HFFc6 (cell line): Measurements from ENCODE around the gene OSBP2. TPM values are rescaled to one million over a fixed set of nuclear protein-coding genes. Genes with fewer than 3 reads are reported as not detected.

Experiments
- DNase-seq: peaks from one replicate; pipeline ENCODE4 v3.0.0-alpha.2; 2018
- H3K27ac Mint-ChIP-seq: 2 replicates; pipeline ENCODE4 v1.8.0; 2020; ENCODE audit warnings: mild to moderate bottlenecking, mixed read lengths
- H3K27me3 Mint-ChIP-seq: 2 replicates; pipeline ENCODE4 v1.8.0; 2021; ENCODE audit warnings: mild to moderate bottlenecking, moderate library complexity, mixed read lengths; ENCODE audit not compliant: insufficient read depth
- H3K36me3 Mint-ChIP-seq: 2 replicates; pipeline ENCODE4 v1.8.0; 2021; ENCODE audit warnings: low read depth, mixed read lengths
- H3K4me1 Mint-ChIP-seq: 2 replicates; pipeline ENCODE4 v1.8.0; 2020; ENCODE audit warnings: low read depth, mixed read lengths
- H3K4me3 Mint-ChIP-seq: 2 replicates; pipeline ENCODE4 v1.8.0; 2020; ENCODE audit warnings: mild to moderate bottlenecking, moderate library complexity, mixed read lengths
- H3K9me3 Mint-ChIP-seq: 2 replicates; pipeline ENCODE4 v1.8.0; 2020; ENCODE audit warnings: mild to moderate bottlenecking, mixed read lengths
- total RNA-seq, 6 experiments: library from RNA; stranded (reverse); fragmentation: NEBNext Ultra II Directional; extraction: Animal tissue kit (Norgen Biotek cat#: 25700); gene quantifications; 2 replicates in 1 of 6; 3 replicates in 5 of 6; pipeline ENCODE4 v1.2.3, GENCODE V29; 2021
- TF ChIP-seq, protein P1 (sequence below): fragments of 200-600 bp; sonication (generic); IDR thresholded peaks from 2 replicates; pipeline ENCODE4 v1.5.0; 2021; ENCODE audit warnings: antibody characterized with exemption, mild to moderate bottlenecking

Gene OSBP2
- total RNA-seq, 6 experiments from 2014 or later, result 0.09 to 0.37 (median 0.28) TPM; not detected in 1

DNA sequence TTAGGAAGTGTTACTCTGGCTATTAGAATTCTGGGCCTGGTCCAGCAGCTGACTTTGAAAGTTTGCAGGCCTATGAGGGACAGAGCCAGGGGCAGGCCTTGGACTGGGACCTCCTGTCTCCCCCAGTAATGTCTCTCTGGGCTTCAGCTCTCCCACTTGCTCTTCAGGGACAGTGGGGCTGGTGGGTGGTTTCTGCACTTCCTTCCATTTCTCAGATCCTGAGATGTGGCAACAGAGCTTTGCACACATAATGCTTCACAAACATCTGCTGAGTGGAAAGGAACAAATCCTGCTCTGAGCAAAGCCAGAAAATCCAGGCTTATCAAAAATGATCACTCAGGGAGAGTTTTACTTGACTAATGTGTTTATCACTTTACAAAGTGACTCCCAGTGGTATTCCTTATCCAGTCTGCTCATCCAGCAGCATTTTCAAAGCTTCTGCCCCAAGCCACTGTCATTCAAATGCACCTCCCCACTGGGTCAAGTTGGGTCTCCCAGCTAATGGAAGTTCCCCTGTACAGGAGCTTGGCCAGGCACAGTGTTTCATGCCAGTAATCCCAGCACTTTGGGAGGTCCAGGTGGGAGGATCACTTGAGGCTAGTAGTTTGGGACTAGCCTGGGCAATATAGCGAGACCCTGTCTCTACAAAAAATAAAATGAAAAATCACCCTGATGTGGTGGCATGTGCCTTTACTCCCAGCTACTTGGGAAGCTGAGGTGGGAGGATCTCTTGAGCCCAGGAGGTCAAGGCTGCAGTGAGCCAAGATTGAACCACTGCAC lies 13.5 kb upstream of the OSBP2 start:
- Mint-ChIP-seq H3K4me1 (peaks cover 9% of the 10 kb centered on the region), H3K4me3 (no peak overlapping the region), H3K9me3 (no peaks in the 10 kb centered on the region), H3K36me3 (no peaks in the 10 kb centered on the region), H3K27ac (no peak overlapping the region), H3K27me3 (peaks cover 47% of the 10 kb centered on the region)
- DNase-seq, result no peak
- TF ChIP-seq, protein P1, sequence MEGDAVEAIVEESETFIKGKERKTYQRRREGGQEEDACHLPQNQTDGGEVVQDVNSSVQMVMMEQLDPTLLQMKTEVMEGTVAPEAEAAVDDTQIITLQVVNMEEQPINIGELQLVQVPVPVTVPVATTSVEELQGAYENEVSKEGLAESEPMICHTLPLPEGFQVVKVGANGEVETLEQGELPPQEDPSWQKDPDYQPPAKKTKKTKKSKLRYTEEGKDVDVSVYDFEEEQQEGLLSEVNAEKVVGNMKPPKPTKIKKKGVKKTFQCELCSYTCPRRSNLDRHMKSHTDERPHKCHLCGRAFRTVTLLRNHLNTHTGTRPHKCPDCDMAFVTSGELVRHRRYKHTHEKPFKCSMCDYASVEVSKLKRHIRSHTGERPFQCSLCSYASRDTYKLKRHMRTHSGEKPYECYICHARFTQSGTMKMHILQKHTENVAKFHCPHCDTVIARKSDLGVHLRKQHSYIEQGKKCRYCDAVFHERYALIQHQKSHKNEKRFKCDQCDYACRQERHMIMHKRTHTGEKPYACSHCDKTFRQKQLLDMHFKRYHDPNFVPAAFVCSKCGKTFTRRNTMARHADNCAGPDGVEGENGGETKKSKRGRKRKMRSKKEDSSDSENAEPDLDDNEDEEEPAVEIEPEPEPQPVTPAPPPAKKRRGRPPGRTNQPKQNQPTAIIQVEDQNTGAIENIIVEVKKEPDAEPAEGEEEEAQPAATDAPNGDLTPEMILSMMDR, result no peak

DNA sequence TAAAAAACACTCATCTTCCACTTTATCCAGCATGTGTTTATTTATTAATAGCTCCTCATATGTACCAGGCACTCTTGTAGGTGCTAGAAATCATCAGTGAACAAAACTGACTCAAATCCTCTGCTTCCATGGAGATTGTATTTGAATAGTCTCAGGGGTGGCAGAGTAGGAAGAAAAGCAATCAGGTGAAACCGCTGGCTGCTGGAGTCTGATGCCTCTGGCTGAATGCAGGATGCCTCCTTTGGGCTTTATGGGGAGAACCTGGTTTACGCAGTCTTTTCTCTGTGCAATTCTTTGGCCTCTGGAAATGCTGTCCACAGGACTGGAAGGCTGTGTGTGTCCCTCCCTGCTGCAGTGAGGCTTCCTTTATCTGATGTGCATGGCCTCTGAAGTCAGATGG lies 12.8 kb upstream of the OSBP2 start:
- Mint-ChIP-seq H3K36me3 (no peaks in the 10 kb centered on the region), H3K9me3 (no peaks in the 10 kb centered on the region), H3K4me1 (peaks cover 9% of the 10 kb centered on the region), H3K27me3 (peaks cover 42% of the 10 kb centered on the region), H3K27ac (no peak overlapping the region), H3K4me3 (no peak overlapping the region)
- DNase-seq, result no peak
- TF ChIP-seq, protein P1, result no peak

DNA sequence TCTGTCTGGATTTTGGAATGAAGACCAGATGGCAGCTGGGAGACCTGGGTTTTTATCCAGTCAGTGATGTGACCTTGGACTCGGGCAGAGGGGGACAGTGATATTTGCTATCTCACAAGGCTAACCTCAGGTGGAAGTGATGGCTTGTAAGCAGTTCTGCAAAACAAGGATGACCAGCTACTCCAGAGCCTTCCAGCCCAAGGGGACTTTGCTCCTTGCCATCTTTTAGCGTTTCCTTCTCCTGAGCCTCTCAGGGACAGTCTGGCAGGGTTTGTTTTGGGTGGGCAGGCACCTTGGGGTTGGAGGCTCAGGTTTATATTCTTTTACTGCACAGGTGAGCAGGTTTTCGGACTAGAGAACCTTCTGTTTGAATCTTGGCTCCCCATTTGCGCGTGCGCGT lies 9.5 kb upstream of the OSBP2 start:
- no peaks in the 10 kb centered on the region for H3K36me3 Mint-ChIP-seq
- H3K4me1 Mint-ChIP-seq, result no peaks in the 10 kb centered on the region
- H3K27ac Mint-ChIP-seq, result no peak overlapping the region
- TF ChIP-seq, protein P1, result no peak
- DNase-seq, result no peak
- H3K4me3 Mint-ChIP-seq, result no peak overlapping the region
- H3K9me3 Mint-ChIP-seq, result no peaks in the 10 kb centered on the region
- peaks cover 24% of the 10 kb centered on the region for H3K27me3 Mint-ChIP-seq

DNA sequence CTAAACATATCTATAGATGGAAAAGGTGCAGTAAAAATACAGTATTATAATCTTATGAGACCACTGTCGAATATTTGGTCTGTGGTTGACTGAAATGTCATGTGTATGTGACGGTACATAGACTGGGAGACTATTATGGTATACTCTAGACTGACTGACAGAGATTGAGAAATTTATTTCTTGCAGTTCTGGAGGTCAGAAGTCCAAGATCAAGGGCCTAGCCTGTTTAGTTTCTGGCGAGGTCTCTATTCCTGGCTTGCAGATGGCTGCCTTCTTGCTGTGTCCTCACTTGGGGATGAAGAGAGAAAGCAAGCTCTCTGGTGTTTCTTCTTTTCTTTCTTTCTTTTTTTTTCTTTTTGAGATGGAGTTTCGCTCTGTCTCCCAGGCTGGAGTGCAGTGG lies 7.3 kb upstream of the OSBP2 start:
- peaks cover 11% of the 10 kb centered on the region for H3K27me3 Mint-ChIP-seq

DNA sequence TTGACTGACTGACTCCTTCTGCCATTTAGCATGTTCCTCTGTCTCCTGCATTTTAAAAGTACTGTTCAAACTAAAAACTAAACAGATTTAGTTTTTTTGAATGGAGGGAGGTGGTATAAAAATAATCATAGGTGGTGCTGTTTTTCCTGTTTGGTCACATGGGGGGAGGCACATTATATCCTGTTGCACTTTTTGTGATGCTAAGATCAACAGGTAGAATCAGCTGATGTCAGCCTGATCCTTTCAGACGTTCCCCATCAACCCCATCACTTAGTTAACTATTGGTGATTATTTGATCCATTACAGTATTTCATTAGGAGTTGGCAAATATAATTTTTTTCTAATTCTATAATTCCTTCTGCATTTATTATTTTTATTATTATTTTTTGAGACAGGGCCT lies 5.1 kb upstream of the OSBP2 start:
- no peaks in the 10 kb centered on the region for H3K36me3 Mint-ChIP-seq
- no peak for DNase-seq
- peaks cover 25% of the 10 kb centered on the region for H3K27me3 Mint-ChIP-seq
- H3K27ac Mint-ChIP-seq, result no peak overlapping the region
- TF ChIP-seq, protein P1, result no peak
- no peaks in the 10 kb centered on the region for H3K4me1 Mint-ChIP-seq
- H3K4me3 Mint-ChIP-seq, result no peak overlapping the region
- H3K9me3 Mint-ChIP-seq, result no peaks in the 10 kb centered on the region

More for the DNA sequence above, 7.3 kb upstream of the OSBP2 start:
- Mint-ChIP-seq H3K4me1 (no peaks in the 10 kb centered on the region), H3K4me3 (no peak overlapping the region), H3K27ac (no peak overlapping the region), H3K36me3 (no peaks in the 10 kb centered on the region), H3K9me3 (no peaks in the 10 kb centered on the region)
- TF ChIP-seq, protein P1, result no peak
- DNase-seq, result no peak
